Bronchial epithelial cell (primary cell): ENCODE data around the gene GNG11. TPM values are rescaled to one million over a fixed set of nuclear protein-coding genes. Genes with fewer than 3 reads are reported as not detected.
A peak's percentile ranks its signal among the peaks of the same experiment; 100 is the strongest.
"Not testable (repeated sequence)": the region's sequence is repeated elsewhere in the genome, so short reads cannot be mapped to it uniquely, and the experiment has no call there.

ENCODE experiments used
- DNase-seq: peaks from one replicate; pipeline ENCODE4 v3.0.0-alpha.2; 2010; ENCODE audit warnings: low read depth
- FAIRE-seq: peaks from 2 replicates; lab custom pipeline; 2011; peaks lifted over from hg19 to GRCh38; lab: Jason Lieb, UNC
- H3K27me3 ChIP-seq: 2 replicates; pipeline ENCODE4 v1.5.1; 2011; ENCODE audit warnings: low read length; ENCODE audit not compliant: control insufficient read depth, insufficient read depth
- H3K36me3 ChIP-seq: 2 replicates; pipeline ENCODE4 v1.5.1; 2011; ENCODE audit warnings: low read length; ENCODE audit not compliant: control insufficient read depth, insufficient read depth
- H3K4me3 ChIP-seq: 2 replicates; pipeline ENCODE4 v1.5.1; 2011; ENCODE audit warnings: mild to moderate bottlenecking, low read depth, low read length, control low read depth
- total RNA-seq: library from RNA; depleted of rRNA; stranded (reverse); fragments of >200 nt; gene quantifications from 2 replicates; pipeline ENCODE4 v1.2.1, GENCODE V29; 2014
- TF ChIP-seq, protein P1 (sequence below): IDR thresholded peaks from 2 replicates; pipeline ENCODE4 v1.5.1; 2011; ENCODE audit warnings: mild to moderate bottlenecking, moderate library complexity, low read length, control low read depth, inconsistent platforms; ENCODE audit not compliant: insufficient read depth, severe bottlenecking

Gene GNG11
- total RNA-seq, 1 donor from 2014 or later, result 0.26 TPM

DNA sequence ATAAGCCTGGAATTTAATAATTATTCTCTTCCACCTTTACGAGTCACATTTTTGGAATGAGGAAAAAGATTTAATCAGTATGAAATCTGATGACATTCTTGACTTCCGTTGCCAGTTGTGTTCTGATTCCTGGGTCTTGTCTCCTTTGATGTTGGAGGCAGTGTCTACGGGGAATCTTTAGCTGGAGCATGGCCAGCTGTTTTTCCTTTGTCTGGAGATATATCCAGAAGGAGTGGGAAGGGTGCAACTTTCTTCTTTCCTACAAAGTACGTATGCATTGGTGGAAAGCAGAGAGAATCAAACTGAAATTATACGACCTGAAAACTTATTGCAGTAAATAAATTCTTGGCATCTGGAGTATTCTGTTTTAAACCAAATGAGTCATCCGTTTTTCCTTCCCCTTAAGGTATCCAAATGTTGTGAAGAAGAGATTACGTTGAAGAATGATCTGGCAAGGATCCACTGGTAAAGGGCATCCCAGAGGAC is 6.9 kb upstream of the GNG11 start:
- DNase-seq (peak; percentile 62), FAIRE-seq (no peak)
- TF ChIP-seq, protein P1, sequence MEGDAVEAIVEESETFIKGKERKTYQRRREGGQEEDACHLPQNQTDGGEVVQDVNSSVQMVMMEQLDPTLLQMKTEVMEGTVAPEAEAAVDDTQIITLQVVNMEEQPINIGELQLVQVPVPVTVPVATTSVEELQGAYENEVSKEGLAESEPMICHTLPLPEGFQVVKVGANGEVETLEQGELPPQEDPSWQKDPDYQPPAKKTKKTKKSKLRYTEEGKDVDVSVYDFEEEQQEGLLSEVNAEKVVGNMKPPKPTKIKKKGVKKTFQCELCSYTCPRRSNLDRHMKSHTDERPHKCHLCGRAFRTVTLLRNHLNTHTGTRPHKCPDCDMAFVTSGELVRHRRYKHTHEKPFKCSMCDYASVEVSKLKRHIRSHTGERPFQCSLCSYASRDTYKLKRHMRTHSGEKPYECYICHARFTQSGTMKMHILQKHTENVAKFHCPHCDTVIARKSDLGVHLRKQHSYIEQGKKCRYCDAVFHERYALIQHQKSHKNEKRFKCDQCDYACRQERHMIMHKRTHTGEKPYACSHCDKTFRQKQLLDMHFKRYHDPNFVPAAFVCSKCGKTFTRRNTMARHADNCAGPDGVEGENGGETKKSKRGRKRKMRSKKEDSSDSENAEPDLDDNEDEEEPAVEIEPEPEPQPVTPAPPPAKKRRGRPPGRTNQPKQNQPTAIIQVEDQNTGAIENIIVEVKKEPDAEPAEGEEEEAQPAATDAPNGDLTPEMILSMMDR, result no peak
- Histone ChIP-seq H3K4me3 (no peak overlapping the region), H3K36me3 (no peaks in the 10 kb centered on the region), H3K27me3 (no peaks in the 10 kb centered on the region)

DNA sequence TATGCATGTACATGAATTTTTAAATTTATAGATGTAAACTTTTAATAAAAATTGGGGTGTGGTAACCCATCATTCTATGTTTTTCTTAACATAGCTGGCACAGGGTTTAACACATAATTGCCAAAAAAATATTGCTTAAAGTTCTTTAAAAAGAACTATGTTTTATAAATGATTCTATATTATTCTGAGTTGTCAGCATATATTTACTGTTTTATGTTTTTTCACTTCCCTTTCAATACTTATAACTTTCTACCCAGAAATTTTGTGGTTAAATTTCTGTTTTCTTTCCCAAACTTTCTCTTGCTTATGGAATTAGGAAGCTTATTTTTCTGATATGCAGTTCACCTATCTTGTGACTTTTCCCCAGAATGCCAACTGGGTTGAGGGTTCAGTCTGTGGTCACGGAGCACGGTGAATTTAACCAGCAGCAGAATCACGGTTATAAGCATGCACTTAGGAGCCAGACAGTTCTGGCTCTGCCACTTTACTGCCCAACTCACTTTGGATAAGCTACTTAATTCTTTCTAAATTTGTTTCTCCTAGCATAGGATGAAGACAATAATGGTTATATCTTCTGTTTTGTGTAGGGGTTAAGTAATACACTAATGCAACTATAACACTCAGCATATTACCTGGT is 6.2 kb upstream of the GNG11 start:
- not testable (repeated sequence) for H3K27me3 ChIP-seq, H3K36me3 ChIP-seq, H3K4me3 ChIP-seq, DNase-seq
- FAIRE-seq, result peak; percentile 18

DNA sequence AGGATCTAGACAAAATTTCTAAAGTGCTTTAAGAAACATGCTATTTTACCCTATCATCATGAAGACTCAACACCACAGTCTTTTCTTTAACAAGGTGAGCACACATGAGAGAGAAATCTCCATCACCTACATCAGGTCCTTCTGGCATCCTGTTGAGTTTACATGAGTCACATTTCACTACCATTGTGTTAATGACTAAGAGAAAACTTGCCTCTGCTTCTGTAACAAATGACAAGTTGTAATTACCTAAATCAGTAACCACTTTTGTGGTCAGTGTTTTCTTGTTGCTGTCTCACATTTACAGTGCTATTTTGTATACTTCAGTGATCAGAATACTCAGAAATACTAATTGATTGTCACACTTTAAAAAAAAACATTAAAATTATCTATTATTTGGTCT is 5.6 kb upstream of the GNG11 start:
- H3K27me3 ChIP-seq, FAIRE-seq, H3K4me3 ChIP-seq, H3K36me3 ChIP-seq: not testable (repeated sequence)
- DNase-seq, result peak; percentile 34

DNA sequence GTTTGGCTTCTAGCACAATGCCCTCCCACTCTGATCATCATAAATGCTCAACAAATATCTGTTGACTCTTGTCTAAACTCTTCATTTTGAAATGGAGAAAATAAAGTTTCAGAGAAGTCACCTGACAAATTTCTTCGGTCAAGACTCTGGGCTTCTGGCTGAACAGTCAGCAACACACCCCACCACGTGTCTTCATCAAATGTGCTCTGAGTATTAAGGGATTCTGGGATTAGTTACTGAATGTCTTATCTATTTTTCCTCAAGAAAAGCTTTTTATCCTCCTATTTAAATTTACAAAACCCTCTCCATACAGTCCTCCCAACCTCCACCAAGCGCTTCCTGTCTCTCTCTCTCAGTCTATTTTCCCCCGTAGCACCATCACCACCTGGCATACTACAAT is 5.2 kb upstream of the GNG11 start:
- H3K36me3 ChIP-seq, FAIRE-seq, H3K27me3 ChIP-seq, DNase-seq, H3K4me3 ChIP-seq: not testable (repeated sequence)

DNA sequence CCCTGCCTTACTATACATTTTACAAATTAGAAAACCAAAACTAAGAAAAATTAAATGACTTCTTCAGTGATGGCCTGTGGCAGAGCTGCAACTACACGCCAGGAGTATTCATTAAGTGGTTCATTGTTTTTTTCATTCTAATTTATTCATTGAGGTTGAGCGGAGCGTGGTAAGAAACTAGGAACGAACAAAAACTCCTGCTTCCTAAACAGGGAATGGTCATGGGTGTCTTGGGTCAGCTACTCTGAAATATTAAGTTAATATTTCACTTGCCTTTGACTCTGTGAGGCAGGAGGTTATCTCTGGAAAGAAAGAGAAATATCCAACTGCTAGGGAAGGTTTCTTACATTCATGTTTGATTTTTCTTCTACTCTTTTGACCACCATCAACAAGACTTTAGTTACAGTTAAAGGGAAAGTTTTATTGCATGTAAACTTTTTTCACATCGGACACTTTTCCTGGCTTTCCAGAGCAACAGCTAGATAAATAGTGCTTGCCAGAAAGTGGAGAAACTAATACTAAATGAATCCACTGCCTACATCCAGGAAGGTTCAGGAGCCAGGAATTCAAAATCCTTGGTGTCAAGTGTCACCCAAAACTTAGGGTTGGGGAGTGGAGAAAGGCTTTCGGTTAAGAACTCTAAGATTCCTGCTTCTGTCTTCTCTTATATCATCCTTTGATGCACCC is 896 bp upstream of the GNG11 start:
- TF ChIP-seq, protein P1, result no peak
- Histone ChIP-seq H3K27me3 (no peaks in the 10 kb centered on the region), H3K4me3 (no peak overlapping the region), H3K36me3 (no peaks in the 10 kb centered on the region)
- FAIRE-seq (no peak), DNase-seq (no peak)

DNA sequence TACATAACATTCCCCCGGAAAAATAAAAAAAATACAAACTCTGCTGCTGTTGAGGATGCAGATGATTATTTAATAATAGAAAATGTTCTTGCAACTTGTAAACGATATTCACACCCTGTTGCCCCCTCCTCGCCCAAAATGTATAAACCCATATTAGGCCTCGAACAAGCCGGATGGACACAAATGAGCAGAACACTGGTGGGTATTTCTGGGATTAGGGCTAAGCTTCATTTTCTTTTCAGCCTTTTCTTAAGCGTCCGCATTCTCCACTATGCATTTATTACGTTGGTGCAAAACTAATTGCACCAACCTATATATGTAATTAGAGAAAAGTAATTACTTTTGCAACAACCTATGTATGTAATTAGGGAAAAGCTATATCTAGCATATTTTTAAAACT is 349 bp upstream of the GNG11 start:
- Histone ChIP-seq H3K4me3 (no peak overlapping the region), H3K36me3 (no peaks in the 10 kb centered on the region), H3K27me3 (no peaks in the 10 kb centered on the region)
- FAIRE-seq (no peak), DNase-seq (no peak)
- TF ChIP-seq, protein P1, result no peak

DNA sequence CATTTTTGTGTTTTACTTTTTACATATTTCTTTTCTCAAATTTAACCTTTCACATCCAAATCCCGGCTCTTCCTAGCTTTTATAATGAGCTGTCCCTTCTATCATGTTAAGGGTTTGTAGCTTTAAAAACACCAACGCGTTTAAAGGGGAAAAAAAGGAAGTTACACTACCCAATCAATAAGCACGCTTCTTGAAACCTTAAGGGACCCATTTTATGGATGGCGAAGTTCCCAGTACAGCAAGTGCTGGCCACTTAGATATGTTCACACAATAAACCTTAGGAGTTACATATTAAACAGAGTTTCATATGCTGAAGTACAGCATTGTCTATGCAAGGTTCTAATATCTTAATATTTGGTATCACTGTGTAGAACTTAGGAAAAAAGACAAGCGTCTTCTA is 1.8 kb downstream of the GNG11 start:
- Histone ChIP-seq H3K27me3 (no peaks in the 10 kb centered on the region), H3K4me3 (no peak overlapping the region), H3K36me3 (no peaks in the 10 kb centered on the region)
- FAIRE-seq, result no peak
- TF ChIP-seq, protein P1, result no peak
- no peak for DNase-seq
